CD14-positive monocyte (primary cell): ENCODE data around the gene NHS. TPM values are rescaled to one million over a fixed set of nuclear protein-coding genes. Genes with fewer than 3 reads are reported as not detected.

ENCODE experiments used
- DNase-seq, 3 donors: peaks; one replicate each; pipeline ENCODE4 v3.0.0-alpha.2; 2011 to 2022
- H2AFZ ChIP-seq: 2 replicates; pipeline ENCODE4 v1.6.0; 2012; ENCODE audit warnings: mild to moderate bottlenecking, low read depth, low read length, inconsistent platforms; ENCODE audit not compliant: insufficient read depth, poor library complexity, severe bottlenecking
- H3K27ac ChIP-seq, 2 donors: 1 replicate in 1 of 2; 2 replicates in 1 of 2; pipeline ENCODE4 v1.5.1; 2012 to 2013; ENCODE audit warnings: low read length in 2 of 2, control low read depth in 1 of 2, inconsistent platforms in 1 of 2, low read depth in 1 of 2, mild to moderate bottlenecking in 1 of 2
- H3K27me3 ChIP-seq, 2 donors: one replicate each; pipeline versions ENCODE4 v1.6.0 to v1.6.1; 2011 to 2013; ENCODE audit warnings: low read length in 2 of 2; ENCODE audit not compliant: control insufficient read depth in 2 of 2, insufficient read depth in 2 of 2
- H3K36me3 ChIP-seq, 2 donors: replicated peaks in 1 of 2; 1 replicate in 1 of 2; 2 replicates in 1 of 2; pipeline versions ENCODE4 v1.5.1 to v1.6.1; 2012 to 2013; ENCODE audit warnings: low read length in 2 of 2, control low read depth in 1 of 2, inconsistent platforms in 1 of 2, mild to moderate bottlenecking in 1 of 2; ENCODE audit not compliant: insufficient read depth in 2 of 2, control insufficient read depth in 1 of 2
- H3K4me1 ChIP-seq, 2 donors: 1 replicate in 1 of 2; 2 replicates in 1 of 2; pipeline versions ENCODE4 v1.5.1 to v1.6.1; 2012 to 2013; ENCODE audit warnings: low read length in 2 of 2, control low read depth in 1 of 2, inconsistent platforms in 1 of 2, mild to moderate bottlenecking in 1 of 2, moderate library complexity in 1 of 2; ENCODE audit not compliant: insufficient read depth in 2 of 2, control insufficient read depth in 1 of 2
- H3K4me2 ChIP-seq: replicated peaks from 2 replicates; pipeline ENCODE3; 2012; ENCODE audit warnings: low read length, moderate library complexity, mild to moderate bottlenecking; ENCODE audit not compliant: poor library complexity, severe bottlenecking; ENCODE audit errors: extremely low read depth
- H3K4me3 ChIP-seq, 3 experiments: fragments of 200-600 bp in 1 of 3; sonication (generic) in 1 of 3; replicated peaks in 1 of 3; 1 replicate in 2 of 3; 2 replicates in 1 of 3; pipeline ENCODE4 v1.5.1; 2011 to 2013; ENCODE audit warnings: low read length in 3 of 3, mild to moderate bottlenecking in 3 of 3, control low read depth in 2 of 3, low read depth in 2 of 3, inconsistent platforms in 1 of 3, moderate library complexity in 1 of 3
- H3K79me2 ChIP-seq: 2 replicates; pipeline ENCODE4 v1.6.0; 2012; ENCODE audit warnings: mild to moderate bottlenecking, control low read depth, inconsistent platforms, low read length, moderate library complexity; ENCODE audit not compliant: insufficient read depth
- H3K9ac ChIP-seq: 2 replicates; pipeline ENCODE4 v1.6.0; 2017; ENCODE audit warnings: low read length, mild to moderate bottlenecking; ENCODE audit not compliant: insufficient read depth, poor library complexity, severe bottlenecking
- H3K9me3 ChIP-seq, 2 donors: replicated peaks in 1 of 2; 1 replicate in 1 of 2; 2 replicates in 1 of 2; pipeline versions ENCODE4 v1.5.1 to v1.6.1; 2012 to 2013; ENCODE audit warnings: low read length in 2 of 2, control low read depth in 1 of 2; ENCODE audit not compliant: control insufficient read depth in 1 of 2, insufficient read depth in 1 of 2
- H4K20me1 ChIP-seq: 2 replicates; pipeline ENCODE4 v1.6.0; 2012; ENCODE audit warnings: mild to moderate bottlenecking, low read length, control low read depth, moderate library complexity; ENCODE audit not compliant: insufficient read depth
- H3K27ac Mint-ChIP-seq, 7 donors: one replicate each; pipeline ENCODE4 v1.8.0; 2020; ENCODE audit warnings: mild to moderate bottlenecking in 7 of 7, mixed read lengths in 7 of 7, moderate library complexity in 6 of 7, inconsistent platforms in 2 of 7
- H3K27me3 Mint-ChIP-seq, 3 donors: one replicate each; pipeline ENCODE4 v1.8.0; 2021 to 2022; ENCODE audit warnings: low read depth in 3 of 3, mild to moderate bottlenecking in 3 of 3, mixed read lengths in 3 of 3, moderate library complexity in 3 of 3, inconsistent platforms in 1 of 3
- H3K36me3 Mint-ChIP-seq, 2 donors: one replicate each; pipeline ENCODE4 v1.8.0; 2020; ENCODE audit warnings: mixed read lengths in 2 of 2, inconsistent platforms in 1 of 2, mild to moderate bottlenecking in 1 of 2
- H3K4me1 Mint-ChIP-seq: one replicate; pipeline ENCODE4 v1.8.0; 2020; ENCODE audit warnings: mild to moderate bottlenecking, mixed read lengths
- H3K4me3 Mint-ChIP-seq, 2 donors: one replicate each; pipeline ENCODE4 v1.8.0; 2020; ENCODE audit warnings: mild to moderate bottlenecking in 2 of 2, mixed read lengths in 2 of 2, moderate library complexity in 1 of 2
- H3K9me3 Mint-ChIP-seq, 7 donors: one replicate each; pipeline ENCODE4 v1.8.0; 2020 to 2022; ENCODE audit warnings: mixed read lengths in 7 of 7, mild to moderate bottlenecking in 6 of 7, moderate library complexity in 6 of 7, inconsistent platforms in 2 of 7
- CTCF ChIP-seq: fragments of 200-600 bp; IDR thresholded peaks from one replicate; pipeline ENCODE4 v1.8.0; 2022; ENCODE audit warnings: antibody characterized with exemption, mild to moderate bottlenecking
- WGBS: methylation state at CpG from one replicate; pipeline ENCODE4 v1.1.5; 2013; ENCODE audit warnings: missing lambda C conversion rate; ENCODE audit not compliant: insufficient coverage; 5-methylcytosine and 5-hydroxymethylcytosine counted together
- intact Hi-C, 2 donors: fragments of 100-400 bp; cut with micrococcal nuclease; formaldehyde crosslinking; loops; one replicate each; pipeline versions ENCODE4 v1.15.0 to v1.15.1; 2023
- polyA plus RNA-seq, 3 donors: library from polyadenylated mRNA; depleted of rRNA in 1 of 3; unstranded in 2 of 3; stranded (reverse) in 1 of 3; fragments of 300-500 nt in 2 of 3; fragments of >200 nt in 1 of 3; fragmentation: Illumina TruSeq in 2 of 3; gene quantifications; 1 replicate in 2 of 3; 2 replicates in 1 of 3; pipeline ENCODE4 v1.2.3, GENCODE V29; 2012 to 2021

The NHS gene
- polyA plus RNA-seq, 3 donors = 0.86 to 1.8 (median 1.3) TPM

GRCh38 chrX:17470136-17470535, 95.1 kb downstream of the NHS start:
- TF ChIP-seq CTCF = no peak
- no peaks in the 10 kb centered on the region for H3K9me3 ChIP-seq
- intact Hi-C loops = no loop called here

GRCh38 chrX:17471121-17471520, 96.1 kb downstream of the NHS start:
- H3K4me3 Mint-ChIP-seq = no peak overlapping the region
- no CpG with 5 or more reads among the region's 2 CpGs for WGBS
- DNase-seq = no peak

More at GRCh38 chrX:17470136-17470535, 95.1 kb downstream of the NHS start:
- 100% methylated on average over 3 of the region's 6 CpGs for WGBS
- Mint-ChIP-seq H3K27ac (no peak overlapping the region), H3K27me3 (peaks cover 2 to 9% (median 6%) of the 10 kb centered on the region in 3 donors), H3K4me1 (peaks cover 5% of the 10 kb centered on the region), H3K4me3 (no peak overlapping the region), H3K36me3 (no peaks in the 10 kb centered on the region), H3K9me3 (peaks cover 0 to 1% (median 0%) of the 10 kb centered on the region in 7 donors)
- H3K4me3 ChIP-seq = no peak overlapping the region
- H3K27me3 ChIP-seq = peaks cover 2 to 5% of the 10 kb centered on the region in 2 donors
- H3K79me2 ChIP-seq = no peaks in the 10 kb centered on the region
- H4K20me1 ChIP-seq = no peaks in the 10 kb centered on the region
- no peak overlapping the region for H3K9ac ChIP-seq
- H3K4me1 ChIP-seq = no peaks in the 10 kb centered on the region
- H2AFZ ChIP-seq = no peak overlapping the region
- no peak overlapping the region for H3K4me2 ChIP-seq
- DNase-seq = no peak
- no peaks in the 10 kb centered on the region for H3K36me3 ChIP-seq
- H3K27ac ChIP-seq = no peak overlapping the region

More at GRCh38 chrX:17471121-17471520, 96.1 kb downstream of the NHS start:
- no peaks in the 10 kb centered on the region for H3K36me3 ChIP-seq
- no peak overlapping the region for H3K4me2 ChIP-seq
- Mint-ChIP-seq H3K4me1 (peaks cover 3% of the 10 kb centered on the region), H3K9me3 (peaks cover 0 to 1% (median 0%) of the 10 kb centered on the region in 7 donors), H3K27me3 (peaks cover 4 to 18% (median 11%) of the 10 kb centered on the region in 3 donors), H3K36me3 (no peaks in the 10 kb centered on the region), H3K27ac (no peak overlapping the region)
- H3K27ac ChIP-seq = no peak overlapping the region
- no peak overlapping the region for H3K9ac ChIP-seq
- H3K9me3 ChIP-seq = no peaks in the 10 kb centered on the region
- H3K4me1 ChIP-seq = no peaks in the 10 kb centered on the region
- H3K79me2 ChIP-seq = no peaks in the 10 kb centered on the region
- H4K20me1 ChIP-seq = no peaks in the 10 kb centered on the region
- TF ChIP-seq CTCF = no peak
- H3K27me3 ChIP-seq = peaks cover 3 to 5% of the 10 kb centered on the region in 2 donors
- intact Hi-C loops = no loop called here
- no peak overlapping the region for H3K4me3 ChIP-seq
- H2AFZ ChIP-seq = no peak overlapping the region
